ENCODE measurements around the gene GRM7.

Gene GRM7

GRCh38 chr3:7740458-7740857 is 879.5 kb downstream of the GRM7 start:
- no peak for DNase-seq

GRCh38 chr3:7744850-7745249 is 883.9 kb downstream of the GRM7 start:
- DNase-seq, result no peak

GRCh38 chr3:7745711-7746110 is 884.8 kb downstream of the GRM7 start:
- no peak for DNase-seq

GRCh38 chr3:7749931-7750695 is 889.2 kb downstream of the GRM7 start:
- no peak for DNase-seq

- DNase-seq, result no peak
Observed at GRCh38 chr3:7752005-7752404, 891.1 kb downstream of the GRM7 start.

- no peak for DNase-seq
Observed at GRCh38 chr3:7754653-7755441, 893.9 kb downstream of the GRM7 start.

GRCh38 chr3:7759630-7760029 is 898.7 kb downstream of the GRM7 start:
- DNase-seq, result no peak

GRCh38 chr3:7760718-7761117 is 899.8 kb downstream of the GRM7 start:
- no peak for DNase-seq

GRCh38 chr3:7764115-7764514 is 903.2 kb downstream of the GRM7 start:
- peak; percentile 91 to 95 for DNase-seq

GRCh38 chr3:7766530-7766929 is 905.6 kb downstream of the GRM7 start:
- no peak for DNase-seq

GRCh38 chr3:7779331-7779730 is 918.4 kb downstream of the GRM7 start:
- no peak for DNase-seq

GRCh38 chr3:7781395-7781794 is 920.5 kb downstream of the GRM7 start:
- DNase-seq, result no peak

GRCh38 chr3:7787871-7788828 is 927.2 kb downstream of the GRM7 start:
- peak in 1 of 2 experiments; percentile 14 for DNase-seq

- no peak for DNase-seq
Observed at GRCh38 chr3:7788881-7789280, 928.0 kb downstream of the GRM7 start.

- DNase-seq, result no peak
Observed at GRCh38 chr3:7789324-7789723, 928.4 kb downstream of the GRM7 start.

- DNase-seq, result no peak
Observed at GRCh38 chr3:7790141-7790540, 929.2 kb downstream of the GRM7 start.

All from NCI-H524 (cell line).